ENCODE results near the gene FYN. TPM values are rescaled to one million over a fixed set of nuclear protein-coding genes. Genes with fewer than 3 reads are reported as not detected.

The FYN gene
- total and polyA plus RNA-seq, 2 of the 8 experiments (the other 6 are each of a cell fraction or from before 2014, with no cell fraction given): 46.8 to 97.2 TPM

DNA sequence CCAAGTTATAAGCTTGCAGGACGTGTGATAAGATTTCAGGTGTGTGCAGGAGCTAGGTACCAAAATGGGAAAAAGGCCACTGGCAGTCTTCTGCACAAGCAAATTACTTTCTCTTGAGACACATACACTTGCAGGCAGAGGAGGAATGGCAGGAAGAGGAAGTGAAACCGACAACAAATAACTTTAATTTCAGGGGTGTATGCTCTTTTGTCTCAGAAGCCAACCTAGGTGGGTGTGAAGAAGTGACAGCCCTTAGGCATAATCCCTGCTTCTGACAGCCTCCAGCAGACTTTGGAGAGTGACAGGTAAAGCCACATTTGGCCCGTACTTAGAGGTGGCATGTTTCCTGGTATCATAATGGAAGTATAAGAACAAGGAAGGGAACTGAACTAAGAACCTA lies 148.7 kb downstream of the FYN start:
- Histone ChIP-seq H3K23ac (ENCODE audit: insufficient read length) (no peak overlapping the region), H3K79me2 (ENCODE audit: control insufficient read depth in 1 of 2, insufficient read depth in 2 of 2, low read length in 2 of 2) (peaks cover 0 to 12% of the 10 kb centered on the region in 2 experiments; a peak in 2 of 4 replicates), H2BK20ac (ENCODE audit: low read length) (no peak overlapping the region), H4K20me1 (replicated peaks in 1 of 2; ENCODE audit: control insufficient read depth in 1 of 2, insufficient read depth in 2 of 2, low read length in 2 of 2) (peaks cover 0 to 5% of the 10 kb centered on the region in 2 experiments), H3K4me3 (ENCODE audit: extremely low read depth in 1 of 4, insufficient read depth in 2 of 4, low read depth in 3 of 4, low read length in 4 of 4) (no peak overlapping the region), H3K79me1 (ENCODE audit: low read depth, low read length) (peaks cover 2% of the 10 kb centered on the region; the same call in 1 of the 2 replicates), H4K91ac (replicated peaks; ENCODE audit: insufficient read length, low read length) (no peak overlapping the region), H3K23me2 (ENCODE audit: low read depth, low read length) (no peaks in the 10 kb centered on the region), H3K27me3 (replicated peaks in 1 of 4; ENCODE audit: control insufficient read depth in 3 of 4, extremely low read depth in 1 of 4, insufficient read depth in 3 of 4, low read length in 3 of 4) (no peaks in the 10 kb centered on the region), H4K8ac (ENCODE audit: extremely low read depth, insufficient read depth, low read length) (no peak overlapping the region), H4K5ac (ENCODE audit: insufficient read length, low read depth, low read length) (no peak overlapping the region), H3K36me3 (ENCODE audit: control insufficient read depth in 2 of 4, insufficient read depth in 4 of 4, low read length in 3 of 4) (no peaks in the 10 kb centered on the region), H3K27ac (ENCODE audit: low read depth, low read length) (no peak overlapping the region), H2BK15ac (ENCODE audit: low read length) (no peak overlapping the region), H3K4me1 (replicated peaks in 1 of 4; ENCODE audit: control insufficient read depth in 3 of 4, insufficient read depth in 4 of 4, low read length in 3 of 4) (no peaks in the 10 kb centered on the region; a peak in 1 of 7 replicates), H3K4ac (replicated peaks; ENCODE audit: insufficient read length, low read depth, low read length) (no peak overlapping the region), H3K14ac (ENCODE audit: insufficient read length) (no peak overlapping the region), H3K18ac (ENCODE audit: extremely low read depth, low read length) (no peak overlapping the region), H2BK120ac (replicated peaks; ENCODE audit: low read depth, low read length) (no peak overlapping the region), H2BK12ac (ENCODE audit: low read depth, low read length) (no peak overlapping the region), H2AK5ac (ENCODE audit: low read depth, low read length) (no peak overlapping the region; the same call in 1 of the 2 replicates), H3K4me2 (ENCODE audit: insufficient read depth in 1 of 2, low read depth in 2 of 2, low read length in 2 of 2) (no peak overlapping the region), H3K9me3 (ENCODE audit: insufficient read depth in 2 of 2, low read depth in 1 of 2, low read length in 1 of 2) (no peaks in the 10 kb centered on the region), H2AFZ (ENCODE audit: low read length) (no peak overlapping the region), H3K56ac (replicated peaks; ENCODE audit: insufficient read length, low read depth, low read length) (no peak overlapping the region), H3K9ac (replicated peaks in 1 of 4; ENCODE audit: extremely low read depth in 1 of 4, low read depth in 3 of 4, low read length in 3 of 4) (no peak overlapping the region), H2BK5ac (ENCODE audit: low read depth, low read length) (no peak overlapping the region)
- FAIRE-seq: no peak
- ChIA-PET POLR2A (ENCODE audit: partially characterized antibody) (no interaction called here), CTCF (ENCODE audit: partially characterized antibody) (interaction anchor here (0.7 to 4.5 kb wide), 10 partner anchors 8 to 317 kb away, joined by 3 to 33 read pairs (median 6); no protein-coding TSS in a partner anchor)
- TF ChIP-seq POLR2AphosphoS5 (IDR thresholded peaks at IDR 0.05; ENCODE audit: low read depth, low read length) (no peak), SIN3A (conservative IDR thresholded peaks at IDR 0.05 in 1 of 2, IDR thresholded peaks at IDR 0.05 in 1 of 2; ENCODE audit: low read depth in 1 of 2, low read length in 2 of 2) (no peak), PHF8 (conservative IDR thresholded peaks at IDR 0.05; ENCODE audit: low read depth, low read length) (no peak)
- TF ChIP-seq, protein P1, sequence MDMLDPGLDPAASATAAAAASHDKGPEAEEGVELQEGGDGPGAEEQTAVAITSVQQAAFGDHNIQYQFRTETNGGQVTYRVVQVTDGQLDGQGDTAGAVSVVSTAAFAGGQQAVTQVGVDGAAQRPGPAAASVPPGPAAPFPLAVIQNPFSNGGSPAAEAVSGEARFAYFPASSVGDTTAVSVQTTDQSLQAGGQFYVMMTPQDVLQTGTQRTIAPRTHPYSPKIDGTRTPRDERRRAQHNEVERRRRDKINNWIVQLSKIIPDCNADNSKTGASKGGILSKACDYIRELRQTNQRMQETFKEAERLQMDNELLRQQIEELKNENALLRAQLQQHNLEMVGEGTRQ (IDR thresholded peaks at IDR 0.05; ENCODE audit: low read length): no peak
- DNase-seq (ENCODE audit: low read depth in 1 of 2, low spot score in 2 of 2): no peak
- 82% methylated on average over 3 of the region's 3 CpGs; no CpG with 5 or more reads in 1 of the 2 experiments for WGBS, 2 experiments (ENCODE audit: extremely low coverage in 1 of 2, insufficient coverage in 1 of 2, insufficient read length in 1 of 2, insufficient replicate concordance in 2 of 2, low coverage in 1 of 2, low lambda C conversion rate in 2 of 2, missing lambda C conversion rate in 1 of 2)
